Activated CD4-positive, CD25-positive, alpha-beta regulatory T cell treated with anti-CD3 and anti-CD28 coated beads, Interleukin-2, amount 50 U/mL, for 72 hours (primary cell): ENCODE measurements around the gene PTH2.
"Not testable (repeated sequence)": the region's sequence is repeated elsewhere in the genome, so short reads cannot be mapped to it uniquely, and the experiment has no call there.

ENCODE experiments used
- DNase-seq: peaks from one replicate; pipeline ENCODE4 v3.0.0; 2021

Gene PTH2

DNA sequence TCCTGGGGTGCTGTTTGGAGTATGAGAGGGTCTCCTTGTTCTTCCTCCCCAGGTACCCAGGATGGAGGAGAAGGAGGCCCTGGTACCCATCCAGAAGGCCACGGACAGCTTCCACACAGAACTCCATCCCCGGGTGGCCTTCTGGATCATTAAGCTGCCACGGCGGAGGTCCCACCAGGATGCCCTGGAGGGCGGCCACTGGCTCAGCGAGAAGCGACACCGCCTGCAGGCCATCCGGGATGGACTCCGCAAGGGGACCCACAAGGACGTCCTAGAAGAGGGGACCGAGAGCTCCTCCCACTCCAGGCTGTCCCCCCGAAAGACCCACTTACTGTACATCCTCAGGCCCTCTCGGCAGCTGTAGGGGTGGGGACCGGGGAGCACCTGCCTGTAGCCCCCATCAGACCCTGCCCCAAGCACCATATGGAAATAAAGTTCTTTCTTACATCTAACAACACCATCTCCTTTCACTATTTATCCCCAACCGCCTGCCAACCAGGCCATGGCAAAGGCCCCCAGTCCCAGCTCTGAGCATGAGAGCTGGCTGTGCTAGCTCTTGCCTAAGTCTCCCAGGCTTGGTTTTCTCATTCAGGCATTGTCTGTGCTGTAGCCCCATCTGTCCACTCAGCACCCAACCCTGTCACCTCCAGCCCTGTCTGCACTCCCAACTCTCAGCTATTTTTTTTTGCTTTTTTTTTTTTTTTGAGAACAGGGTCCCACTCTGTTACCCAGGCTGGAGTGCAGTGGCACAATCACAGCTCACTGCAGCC, 48.4 kb downstream of the PTH2 start:
- DNase-seq = no peak

DNA sequence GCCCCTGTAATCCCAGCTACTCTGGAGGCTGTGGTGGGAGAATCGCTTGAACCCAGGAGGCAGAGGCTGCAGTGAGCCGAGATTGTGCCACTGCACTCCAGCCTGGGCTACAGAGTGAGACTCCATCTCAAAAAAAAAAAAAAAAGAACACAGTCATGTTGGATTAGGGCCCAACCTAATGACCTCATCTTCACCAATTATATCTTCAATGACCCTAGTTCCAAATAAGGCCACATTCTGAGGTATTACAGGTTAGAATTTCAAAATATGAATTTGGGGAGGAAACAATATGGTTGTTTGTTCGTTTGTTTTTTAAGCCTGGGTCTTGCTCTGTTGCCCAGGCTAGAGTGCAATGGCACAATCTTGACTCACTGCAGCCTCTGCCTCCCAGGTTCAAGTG, 50.1 kb downstream of the PTH2 start:
- DNase-seq = not testable (repeated sequence)
